Renal pelvis (tissue), 4 donors: Measurements from ENCODE around the gene KATNIP. TPM values are rescaled to one million over a fixed set of nuclear protein-coding genes. Genes with fewer than 3 reads are reported as not detected.

Source experiments
- DNase-seq: peaks from one replicate; pipeline ENCODE4 v3.0.0-alpha.2; 2013
- polyA plus RNA-seq, 3 donors: library from polyadenylated mRNA; unstranded; fragments of 120-200 nt; gene quantifications; one replicate each; pipeline ENCODE4 v1.2.1, GENCODE V29; 2013; ENCODE audit not compliant: insufficient read length in 3 of 3

The KATNIP gene
- polyA plus RNA-seq, 3 donors = 23.5 to 30.7 (median 29.7) TPM

DNA sequence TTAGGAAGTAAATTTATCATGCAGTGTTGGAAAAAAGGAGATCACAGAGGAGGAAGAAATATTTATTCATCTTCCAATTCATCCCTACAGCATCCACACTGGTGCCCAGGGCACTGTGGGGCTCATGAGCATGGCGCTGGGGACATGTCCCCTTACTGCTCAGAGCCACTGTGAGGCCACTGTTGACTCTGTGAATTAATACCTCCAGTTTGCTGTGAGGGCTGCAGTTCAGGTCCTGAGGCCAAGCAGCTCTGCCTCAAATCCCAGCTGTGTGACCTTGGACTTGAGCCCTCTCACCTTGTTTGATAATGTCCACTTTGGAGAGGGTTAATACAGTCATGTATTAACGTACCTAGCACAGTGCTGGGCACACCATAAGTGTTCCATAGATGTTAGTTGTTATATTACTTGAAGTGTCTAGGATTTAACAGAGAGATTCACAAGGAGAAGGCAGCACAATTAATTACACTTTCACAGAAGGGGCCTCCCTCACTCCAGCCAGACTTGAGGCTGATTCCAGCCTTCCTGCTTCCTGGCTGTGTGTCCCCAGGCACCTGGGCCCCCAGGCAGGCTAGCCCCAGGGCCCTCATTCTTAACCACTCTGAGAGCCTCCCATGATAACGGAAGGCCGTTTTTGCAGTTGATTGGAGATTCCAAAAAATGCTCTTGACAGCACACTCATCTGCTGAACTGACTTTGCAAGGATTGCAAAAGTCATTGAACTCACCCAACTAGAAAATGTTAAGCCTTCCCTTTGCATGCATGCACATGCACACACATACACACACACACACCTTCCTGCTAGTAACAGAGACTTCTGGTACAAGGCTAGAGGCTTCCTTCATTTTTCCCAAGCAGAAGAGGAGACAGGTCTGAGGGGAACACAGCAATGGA, 29.4 kb downstream of the KATNIP start:
- no peak for DNase-seq

DNA sequence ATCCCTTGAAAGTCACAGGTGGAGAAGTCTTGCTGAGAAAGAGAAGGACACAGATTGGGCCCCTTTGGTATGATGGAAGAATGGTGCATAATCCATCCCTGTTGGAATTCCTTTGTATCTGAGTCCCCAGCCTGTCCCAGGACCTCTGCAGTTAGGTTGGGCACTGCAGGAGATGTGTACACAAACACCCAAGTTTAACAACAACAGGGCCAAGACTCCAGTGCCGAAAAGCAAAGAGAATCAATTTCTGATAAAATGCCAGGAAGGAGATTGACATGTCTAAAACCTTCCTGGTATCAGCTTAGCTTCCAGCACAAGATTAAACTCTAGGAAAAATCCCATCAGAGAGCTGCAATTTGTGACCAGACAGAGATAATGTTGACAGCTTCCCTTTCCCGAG, 32.9 kb downstream of the KATNIP start:
- DNase-seq = no peak

DNA sequence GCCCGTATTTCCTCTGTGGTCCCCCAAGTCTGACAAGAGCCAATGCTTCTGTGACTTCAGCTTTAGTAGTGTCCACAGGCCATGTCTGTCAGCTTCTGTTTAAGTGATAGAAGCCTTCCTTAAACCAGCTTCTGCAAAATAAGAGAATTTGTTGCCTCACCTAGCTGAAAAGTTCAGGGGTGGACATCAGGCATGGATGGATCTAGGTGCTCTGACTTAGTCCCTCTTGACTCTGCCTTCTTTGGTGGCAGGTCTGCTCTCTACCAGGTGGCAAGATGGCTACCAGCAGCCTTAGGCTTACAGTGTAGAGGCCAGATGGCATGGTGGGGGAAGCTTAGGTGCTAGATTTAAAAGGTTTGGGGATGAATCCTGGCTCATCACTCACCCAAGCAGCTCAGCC, 33.7 kb downstream of the KATNIP start:
- no peak for DNase-seq

DNA sequence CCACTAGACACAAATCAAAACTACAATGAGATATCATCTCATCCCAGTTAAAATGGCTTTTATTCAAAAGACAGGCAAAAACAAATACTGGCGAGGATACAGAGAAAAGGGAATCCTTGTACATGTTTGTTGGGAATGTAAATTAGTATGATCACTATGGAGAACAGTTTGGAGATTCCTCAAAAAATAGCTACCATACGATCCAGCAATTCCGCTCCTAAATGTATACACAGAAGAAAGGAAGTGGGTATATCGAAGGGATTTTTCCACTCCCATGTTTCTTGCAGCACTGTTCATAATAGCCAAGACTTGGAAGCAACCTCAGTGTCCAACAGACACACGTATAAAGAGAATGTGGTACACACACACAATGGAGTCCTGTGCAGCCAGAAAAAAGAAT, 35.3 kb downstream of the KATNIP start:
- no peak for DNase-seq

DNA sequence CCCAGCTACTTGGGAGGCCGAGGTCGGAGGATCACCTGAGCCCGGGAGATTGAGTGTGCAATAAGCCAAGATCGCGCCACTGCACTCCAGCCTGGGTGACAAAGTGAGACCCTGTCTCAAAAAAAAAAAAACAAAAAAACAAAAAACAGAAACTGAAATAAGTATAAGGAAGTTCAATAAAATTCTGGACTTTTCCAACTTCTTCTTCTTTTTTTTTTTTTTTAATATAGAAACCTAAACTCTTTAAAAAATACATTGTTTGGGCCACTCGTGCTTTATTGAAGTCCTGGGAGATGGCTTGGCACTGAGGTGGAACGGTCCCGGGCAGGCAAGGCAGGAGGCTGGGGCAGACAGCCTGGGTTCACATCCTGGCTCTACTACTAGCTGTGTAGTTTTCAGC, 36.8 kb downstream of the KATNIP start:
- no peak for DNase-seq

DNA sequence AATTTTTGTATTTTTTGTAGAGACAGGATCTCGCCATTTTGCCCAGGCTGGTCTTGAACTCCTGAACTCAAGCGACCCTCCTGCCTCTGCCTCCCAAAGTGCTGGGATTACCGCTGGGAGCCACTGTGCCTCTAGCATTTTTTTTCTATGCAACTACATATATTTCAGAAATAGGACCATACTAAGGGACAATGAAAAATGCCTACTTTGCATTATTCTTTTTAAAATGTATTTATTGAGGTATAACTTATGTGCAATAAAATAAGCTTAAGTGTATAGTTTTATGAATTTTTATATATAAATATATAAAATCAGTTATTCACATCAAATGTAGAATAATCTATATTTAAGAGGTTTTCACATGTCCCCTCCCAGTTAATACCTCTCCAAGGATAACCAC, 38.1 kb downstream of the KATNIP start:
- no peak for DNase-seq

DNA sequence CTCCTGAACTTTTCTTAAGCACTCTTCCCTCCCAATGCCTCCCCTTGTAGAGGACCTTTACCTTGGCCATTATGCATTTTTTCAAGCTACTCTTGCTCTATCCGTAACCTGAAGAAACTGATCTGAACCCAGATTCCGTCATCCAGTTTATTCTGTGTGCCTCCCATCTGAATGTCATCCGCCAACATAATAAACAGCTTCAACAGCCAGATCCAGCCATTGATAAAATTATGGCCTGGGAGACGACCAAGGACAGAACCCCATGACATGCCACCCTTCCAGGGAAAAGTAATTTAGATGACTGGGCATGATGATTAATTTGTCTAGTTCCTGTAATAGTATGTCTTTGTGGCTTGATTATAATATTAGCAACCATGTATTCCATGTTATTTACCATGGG, 41.9 kb downstream of the KATNIP start:
- no peak for DNase-seq

DNA sequence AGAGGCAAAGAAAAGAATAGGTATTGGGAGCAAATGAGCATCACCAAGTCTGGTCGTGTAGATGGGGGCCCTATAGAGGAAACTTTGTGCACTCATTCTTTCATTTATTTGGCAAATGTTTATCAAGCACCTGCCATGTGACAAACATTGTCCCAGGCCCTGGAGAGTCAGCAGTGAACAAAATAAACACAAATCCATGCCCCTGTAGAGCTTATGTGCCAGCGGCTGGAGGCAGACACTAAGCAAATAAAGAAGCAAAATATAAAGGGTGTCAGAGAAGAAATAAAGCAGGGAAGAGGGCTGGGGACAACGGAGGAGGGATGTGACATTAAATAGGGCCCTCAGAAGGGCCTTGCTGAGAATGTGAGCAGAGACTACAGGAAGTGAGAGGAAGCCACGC, 45.5 kb downstream of the KATNIP start:
- no peak for DNase-seq

DNA sequence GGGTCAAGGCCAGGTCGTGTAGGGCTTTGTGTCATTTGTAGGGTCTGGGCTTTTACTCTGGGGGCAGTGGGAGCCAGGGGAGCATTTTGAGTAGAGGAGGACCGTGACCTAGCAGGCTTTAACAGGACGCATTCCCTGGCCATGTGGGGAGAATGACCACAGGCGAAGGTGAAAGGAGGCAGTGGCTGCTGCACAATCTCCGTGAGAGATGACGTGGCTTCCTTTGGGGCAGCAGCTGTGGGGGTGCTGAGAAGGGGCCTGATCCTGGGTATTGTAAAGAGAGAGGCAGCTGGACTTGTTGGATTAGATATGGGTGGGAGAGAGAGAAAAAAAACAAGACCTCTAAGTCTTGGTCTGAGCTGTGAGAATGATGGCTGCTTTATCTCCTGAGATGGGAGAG, 46.0 kb downstream of the KATNIP start:
- DNase-seq = no peak

DNA sequence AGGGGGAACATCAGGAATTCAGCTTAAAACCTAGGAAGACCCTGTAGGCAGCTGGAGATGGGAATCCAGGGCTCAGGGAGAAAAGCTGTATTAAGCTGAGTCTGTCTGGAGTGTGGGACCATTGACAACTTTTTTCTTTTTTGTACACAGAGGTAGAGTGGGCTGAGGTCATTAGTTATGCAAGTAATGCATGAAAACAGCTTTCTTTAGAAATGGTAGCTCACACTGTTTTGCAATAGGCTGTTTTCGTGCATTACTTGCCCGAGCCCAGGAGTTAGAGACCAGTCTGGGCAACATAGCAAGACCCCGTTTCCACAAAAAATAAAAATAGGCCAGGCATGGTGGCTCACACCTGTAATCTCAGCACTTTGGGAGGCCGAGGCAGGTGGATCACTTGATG, 46.5 kb downstream of the KATNIP start:
- DNase-seq = no peak

DNA sequence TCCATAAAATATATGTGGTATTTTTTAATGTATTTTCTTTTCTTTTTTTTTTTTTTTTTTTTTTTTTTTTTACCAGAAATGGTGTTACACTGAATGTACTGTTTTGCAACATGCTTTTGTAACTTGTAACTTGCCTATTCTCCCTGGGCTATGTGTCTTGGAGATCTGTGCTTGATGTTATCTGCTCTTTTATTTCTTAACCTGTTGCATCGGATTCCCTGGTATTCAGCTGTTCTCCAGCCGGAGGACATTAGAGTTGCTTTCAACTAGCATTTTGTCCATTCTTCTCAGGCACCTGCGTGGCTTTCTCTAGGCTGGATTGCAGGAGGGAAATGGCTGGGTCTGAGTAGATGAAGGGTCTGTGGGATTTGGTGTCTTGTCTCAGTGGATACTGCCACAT, 47.4 kb downstream of the KATNIP start:
- DNase-seq = no peak

DNA sequence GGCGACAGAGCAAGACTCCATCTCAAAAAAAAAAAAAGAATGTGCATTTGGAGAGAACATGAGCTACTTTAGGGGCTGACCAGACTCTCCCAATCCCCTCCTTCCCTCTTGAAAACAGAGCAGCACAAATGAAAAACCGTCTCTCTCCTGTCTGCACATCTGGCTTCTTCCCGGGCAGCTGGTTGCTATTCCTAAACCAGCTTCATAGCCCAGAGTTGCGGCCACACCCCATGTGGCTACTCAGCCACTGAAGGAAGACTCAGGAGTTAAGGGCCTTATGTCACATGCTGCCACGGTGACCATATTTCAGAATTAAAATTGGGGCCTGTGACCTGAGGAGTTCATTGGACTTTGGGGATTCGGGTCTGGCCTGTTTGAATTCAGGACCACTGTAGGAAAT, 48.3 kb downstream of the KATNIP start:
- DNase-seq = no peak

DNA sequence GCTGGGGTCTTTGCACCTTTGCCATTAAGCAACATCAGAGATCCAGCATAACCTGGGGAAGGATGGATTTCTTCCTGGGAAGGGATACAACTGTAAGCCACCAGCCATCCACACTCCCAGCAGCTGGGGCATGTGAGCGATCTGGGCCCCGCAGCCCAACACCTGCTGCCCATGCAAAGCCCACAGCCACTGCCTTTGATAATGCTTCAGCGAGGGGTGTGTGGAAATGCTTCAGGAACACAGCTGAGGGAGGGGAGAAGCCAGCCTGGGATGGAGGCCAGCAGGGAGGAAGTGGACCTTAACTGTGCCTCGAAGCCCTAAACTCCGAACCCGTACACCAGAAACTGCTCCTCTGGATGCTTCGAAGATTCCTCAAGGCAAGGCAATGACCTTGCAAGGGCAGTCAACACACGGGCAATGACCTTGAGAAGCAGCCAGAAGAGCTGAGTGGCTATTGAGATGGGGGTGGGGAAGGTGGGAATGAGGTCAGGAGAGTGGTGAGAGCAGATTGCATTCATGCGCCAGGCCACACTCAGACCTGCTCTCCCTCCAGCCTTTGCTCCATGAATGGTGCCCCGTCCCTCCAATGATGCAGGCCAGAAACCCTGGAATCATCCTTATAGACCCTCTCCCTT, 49.1 kb downstream of the KATNIP start:
- no peak for DNase-seq

DNA sequence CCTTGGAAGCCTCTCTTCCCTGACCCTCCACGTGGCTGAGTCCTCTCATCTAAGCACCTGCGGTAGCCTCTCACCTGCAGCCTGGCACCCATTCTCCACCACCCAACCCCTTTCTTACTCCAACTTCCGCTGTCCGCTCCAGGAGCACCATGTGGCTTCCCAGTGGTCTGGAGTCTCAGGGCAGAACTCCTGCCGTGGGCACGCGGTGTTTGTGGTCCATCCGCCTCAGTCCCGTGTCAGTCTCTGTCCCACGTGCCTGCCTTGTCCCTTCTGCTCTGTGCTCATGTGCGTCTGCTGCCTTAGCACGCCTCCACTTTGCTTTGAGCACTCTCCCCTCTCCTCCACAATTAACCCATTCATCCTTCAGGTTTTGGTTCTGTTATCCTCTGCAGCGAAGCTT, 49.7 kb downstream of the KATNIP start:
- no peak for DNase-seq

Other genes starting within 250 kb of the KATNIP start
- 10 to 100 TPM; 16.4 to 24.1 (median 23.1) TPM for gene IL4R, start 236.2 kb upstream of the KATNIP start, polyA plus RNA-seq
- gene IL21R, start 148.0 kb upstream of the KATNIP start, polyA plus RNA-seq = under 1 TPM; 0.20 to 0.37 (median 0.29) TPM
- gene GTF3C1, start 231 bp upstream of the KATNIP start, polyA plus RNA-seq = 100 to 1,000 TPM in 1 of 3 donors, 10 to 100 TPM in 2; 97.6 to 105 (median 98.7) TPM